CD14-positive monocyte (primary cell): ENCODE results near the gene CREBBP. TPM values are rescaled to one million over a fixed set of nuclear protein-coding genes. Genes with fewer than 3 reads are reported as not detected.
A peak's percentile ranks its signal among the peaks of the same experiment; 100 is the strongest.

Experiments
- DNase-seq, 3 donors: peaks; one replicate each; pipeline ENCODE4 v3.0.0-alpha.2; 2011 to 2022
- H2AFZ ChIP-seq: 2 replicates; pipeline ENCODE4 v1.6.0; 2012; ENCODE audit warnings: mild to moderate bottlenecking, low read depth, low read length, inconsistent platforms; ENCODE audit not compliant: insufficient read depth, poor library complexity, severe bottlenecking
- H3K27ac ChIP-seq, 2 donors: 1 replicate in 1 of 2; 2 replicates in 1 of 2; pipeline ENCODE4 v1.5.1; 2012 to 2013; ENCODE audit warnings: low read length in 2 of 2, control low read depth in 1 of 2, inconsistent platforms in 1 of 2, low read depth in 1 of 2, mild to moderate bottlenecking in 1 of 2
- H3K27me3 ChIP-seq, 2 donors: one replicate each; pipeline versions ENCODE4 v1.6.0 to v1.6.1; 2011 to 2013; ENCODE audit warnings: low read length in 2 of 2; ENCODE audit not compliant: control insufficient read depth in 2 of 2, insufficient read depth in 2 of 2
- H3K36me3 ChIP-seq, 2 donors: replicated peaks in 1 of 2; 1 replicate in 1 of 2; 2 replicates in 1 of 2; pipeline versions ENCODE4 v1.5.1 to v1.6.1; 2012 to 2013; ENCODE audit warnings: low read length in 2 of 2, control low read depth in 1 of 2, inconsistent platforms in 1 of 2, mild to moderate bottlenecking in 1 of 2; ENCODE audit not compliant: insufficient read depth in 2 of 2, control insufficient read depth in 1 of 2
- H3K4me1 ChIP-seq, 2 donors: 1 replicate in 1 of 2; 2 replicates in 1 of 2; pipeline versions ENCODE4 v1.5.1 to v1.6.1; 2012 to 2013; ENCODE audit warnings: low read length in 2 of 2, control low read depth in 1 of 2, inconsistent platforms in 1 of 2, mild to moderate bottlenecking in 1 of 2, moderate library complexity in 1 of 2; ENCODE audit not compliant: insufficient read depth in 2 of 2, control insufficient read depth in 1 of 2
- H3K4me2 ChIP-seq: replicated peaks from 2 replicates; pipeline ENCODE3; 2012; ENCODE audit warnings: low read length, moderate library complexity, mild to moderate bottlenecking; ENCODE audit not compliant: poor library complexity, severe bottlenecking; ENCODE audit errors: extremely low read depth
- H3K4me3 ChIP-seq, 3 experiments: fragments of 200-600 bp in 1 of 3; sonication (generic) in 1 of 3; replicated peaks in 1 of 3; 1 replicate in 2 of 3; 2 replicates in 1 of 3; pipeline ENCODE4 v1.5.1; 2011 to 2013; ENCODE audit warnings: low read length in 3 of 3, mild to moderate bottlenecking in 3 of 3, control low read depth in 2 of 3, low read depth in 2 of 3, inconsistent platforms in 1 of 3, moderate library complexity in 1 of 3
- H3K79me2 ChIP-seq: 2 replicates; pipeline ENCODE4 v1.6.0; 2012; ENCODE audit warnings: mild to moderate bottlenecking, control low read depth, inconsistent platforms, low read length, moderate library complexity; ENCODE audit not compliant: insufficient read depth
- H3K9ac ChIP-seq: 2 replicates; pipeline ENCODE4 v1.6.0; 2017; ENCODE audit warnings: low read length, mild to moderate bottlenecking; ENCODE audit not compliant: insufficient read depth, poor library complexity, severe bottlenecking
- H3K9me3 ChIP-seq, 2 donors: replicated peaks in 1 of 2; 1 replicate in 1 of 2; 2 replicates in 1 of 2; pipeline versions ENCODE4 v1.5.1 to v1.6.1; 2012 to 2013; ENCODE audit warnings: low read length in 2 of 2, control low read depth in 1 of 2; ENCODE audit not compliant: control insufficient read depth in 1 of 2, insufficient read depth in 1 of 2
- H4K20me1 ChIP-seq: 2 replicates; pipeline ENCODE4 v1.6.0; 2012; ENCODE audit warnings: mild to moderate bottlenecking, low read length, control low read depth, moderate library complexity; ENCODE audit not compliant: insufficient read depth
- H3K27ac Mint-ChIP-seq, 7 donors: one replicate each; pipeline ENCODE4 v1.8.0; 2020; ENCODE audit warnings: mild to moderate bottlenecking in 7 of 7, mixed read lengths in 7 of 7, moderate library complexity in 6 of 7, inconsistent platforms in 2 of 7
- H3K27me3 Mint-ChIP-seq, 3 donors: one replicate each; pipeline ENCODE4 v1.8.0; 2021 to 2022; ENCODE audit warnings: low read depth in 3 of 3, mild to moderate bottlenecking in 3 of 3, mixed read lengths in 3 of 3, moderate library complexity in 3 of 3, inconsistent platforms in 1 of 3
- H3K36me3 Mint-ChIP-seq, 2 donors: one replicate each; pipeline ENCODE4 v1.8.0; 2020; ENCODE audit warnings: mixed read lengths in 2 of 2, inconsistent platforms in 1 of 2, mild to moderate bottlenecking in 1 of 2
- H3K4me1 Mint-ChIP-seq: one replicate; pipeline ENCODE4 v1.8.0; 2020; ENCODE audit warnings: mild to moderate bottlenecking, mixed read lengths
- H3K4me3 Mint-ChIP-seq, 2 donors: one replicate each; pipeline ENCODE4 v1.8.0; 2020; ENCODE audit warnings: mild to moderate bottlenecking in 2 of 2, mixed read lengths in 2 of 2, moderate library complexity in 1 of 2
- H3K9me3 Mint-ChIP-seq, 7 donors: one replicate each; pipeline ENCODE4 v1.8.0; 2020 to 2022; ENCODE audit warnings: mixed read lengths in 7 of 7, mild to moderate bottlenecking in 6 of 7, moderate library complexity in 6 of 7, inconsistent platforms in 2 of 7
- WGBS: methylation state at CpG from one replicate; pipeline ENCODE4 v1.1.5; 2013; ENCODE audit warnings: missing lambda C conversion rate; ENCODE audit not compliant: insufficient coverage; 5-methylcytosine and 5-hydroxymethylcytosine counted together
- intact Hi-C, 2 donors: fragments of 100-400 bp; cut with micrococcal nuclease; formaldehyde crosslinking; loops; one replicate each; pipeline versions ENCODE4 v1.15.0 to v1.15.1; 2023
- polyA plus RNA-seq, 3 donors: library from polyadenylated mRNA; depleted of rRNA in 1 of 3; unstranded in 2 of 3; stranded (reverse) in 1 of 3; fragments of 300-500 nt in 2 of 3; fragments of >200 nt in 1 of 3; fragmentation: Illumina TruSeq in 2 of 3; gene quantifications; 1 replicate in 2 of 3; 2 replicates in 1 of 3; pipeline ENCODE4 v1.2.3, GENCODE V29; 2012 to 2021
- TF ChIP-seq, protein P1 (sequence below): fragments of 200-600 bp; IDR thresholded peaks from one replicate; pipeline ENCODE4 v1.8.0; 2022; ENCODE audit warnings: antibody characterized with exemption, mild to moderate bottlenecking

The CREBBP gene
- polyA plus RNA-seq, 3 donors = 2.1 to 26.9 (median 6.2) TPM

DNA sequence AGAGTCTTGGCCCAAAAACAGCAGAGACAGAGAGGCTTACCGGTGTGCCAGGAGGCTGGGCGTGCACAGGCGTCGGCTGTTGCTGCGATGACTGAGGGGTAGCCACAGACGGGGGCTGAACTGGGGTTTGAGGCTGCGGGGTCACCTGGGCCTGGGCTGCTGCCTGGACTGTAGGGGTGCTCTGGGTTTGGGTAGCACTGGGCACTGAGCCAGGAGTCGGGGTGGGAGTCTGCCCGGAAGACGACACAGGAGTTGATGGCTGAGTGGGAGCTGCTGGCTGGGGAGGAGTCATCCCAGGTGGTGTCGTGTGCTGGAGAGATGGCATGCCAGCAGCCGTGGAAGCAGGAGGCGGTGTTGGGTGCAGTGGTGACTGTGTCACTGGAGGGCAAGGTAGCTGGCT lies 110.0 kb downstream of the CREBBP start:
- peaks cover 0 to 2% (median 1%) of the 10 kb centered on the region in 3 donors for H3K27me3 Mint-ChIP-seq
- H3K4me2 ChIP-seq = no peak overlapping the region
- H3K79me2 ChIP-seq = peaks cover 17% of the 10 kb centered on the region
- H3K9me3 Mint-ChIP-seq = no peaks in the 10 kb centered on the region
- intact Hi-C loops = no loop called here
- no peak overlapping the region for H3K9ac ChIP-seq
- H3K36me3 ChIP-seq = peaks cover 86 to 98% of the 10 kb centered on the region in 2 donors
- H3K27me3 ChIP-seq = no peaks in the 10 kb centered on the region
- H3K27ac Mint-ChIP-seq = peak overlapping the region in 1 of 7 donors; percentile 15
- DNase-seq = no peak
- peaks cover 0 to 9% of the 10 kb centered on the region in 2 donors for H3K4me1 ChIP-seq
- no peak overlapping the region for H3K27ac ChIP-seq
- peaks cover 80 to 92% of the 10 kb centered on the region in 2 donors for H3K36me3 Mint-ChIP-seq
- H2AFZ ChIP-seq = no peak overlapping the region
- 100% methylated on average over 12 of the region's 13 CpGs for WGBS
- H4K20me1 ChIP-seq = peaks cover 99% of the 10 kb centered on the region
- H3K9me3 ChIP-seq = no peaks in the 10 kb centered on the region
- H3K4me3 Mint-ChIP-seq = no peak overlapping the region
- H3K4me1 Mint-ChIP-seq = peaks cover 17% of the 10 kb centered on the region
- TF ChIP-seq, protein P1, sequence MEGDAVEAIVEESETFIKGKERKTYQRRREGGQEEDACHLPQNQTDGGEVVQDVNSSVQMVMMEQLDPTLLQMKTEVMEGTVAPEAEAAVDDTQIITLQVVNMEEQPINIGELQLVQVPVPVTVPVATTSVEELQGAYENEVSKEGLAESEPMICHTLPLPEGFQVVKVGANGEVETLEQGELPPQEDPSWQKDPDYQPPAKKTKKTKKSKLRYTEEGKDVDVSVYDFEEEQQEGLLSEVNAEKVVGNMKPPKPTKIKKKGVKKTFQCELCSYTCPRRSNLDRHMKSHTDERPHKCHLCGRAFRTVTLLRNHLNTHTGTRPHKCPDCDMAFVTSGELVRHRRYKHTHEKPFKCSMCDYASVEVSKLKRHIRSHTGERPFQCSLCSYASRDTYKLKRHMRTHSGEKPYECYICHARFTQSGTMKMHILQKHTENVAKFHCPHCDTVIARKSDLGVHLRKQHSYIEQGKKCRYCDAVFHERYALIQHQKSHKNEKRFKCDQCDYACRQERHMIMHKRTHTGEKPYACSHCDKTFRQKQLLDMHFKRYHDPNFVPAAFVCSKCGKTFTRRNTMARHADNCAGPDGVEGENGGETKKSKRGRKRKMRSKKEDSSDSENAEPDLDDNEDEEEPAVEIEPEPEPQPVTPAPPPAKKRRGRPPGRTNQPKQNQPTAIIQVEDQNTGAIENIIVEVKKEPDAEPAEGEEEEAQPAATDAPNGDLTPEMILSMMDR = no peak
- no peak overlapping the region for H3K4me3 ChIP-seq

DNA sequence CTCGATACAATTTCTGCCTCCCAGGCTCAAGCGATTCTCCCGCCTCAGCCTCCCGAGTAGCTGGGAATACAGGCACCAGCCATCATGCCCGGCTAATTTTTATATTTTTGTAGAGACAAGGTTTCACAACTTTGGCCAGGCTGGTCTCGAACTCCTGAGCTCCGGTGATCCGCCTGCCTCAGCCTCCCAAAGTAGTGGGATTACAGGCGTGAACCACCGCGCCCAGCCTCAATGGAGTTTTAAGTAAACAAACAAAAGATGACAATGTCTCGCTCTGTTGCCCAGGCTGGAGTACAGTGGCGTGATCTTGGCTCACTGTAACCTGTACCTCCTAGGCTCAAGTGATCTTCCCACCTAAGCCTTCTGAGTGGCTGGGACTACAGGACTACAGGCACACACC lies 110.6 kb downstream of the CREBBP start:
- peaks cover 99% of the 10 kb centered on the region for H4K20me1 ChIP-seq
- peaks cover 19% of the 10 kb centered on the region for H3K79me2 ChIP-seq
- Mint-ChIP-seq H3K9me3 (no peaks in the 10 kb centered on the region), H3K36me3 (peaks cover 80 to 91% of the 10 kb centered on the region in 2 donors), H3K4me3 (no peak overlapping the region), H3K27ac (no peak overlapping the region), H3K4me1 (peaks cover 17% of the 10 kb centered on the region), H3K27me3 (peaks cover 0 to 2% (median 1%) of the 10 kb centered on the region in 3 donors)
- H3K9me3 ChIP-seq = no peaks in the 10 kb centered on the region
- H3K4me2 ChIP-seq = no peak overlapping the region
- TF ChIP-seq, protein P1 = no peak
- H3K9ac ChIP-seq = no peak overlapping the region
- DNase-seq = no peak
- no peak overlapping the region for H2AFZ ChIP-seq
- H3K36me3 ChIP-seq = peaks cover 86 to 98% of the 10 kb centered on the region in 2 donors
- H3K4me1 ChIP-seq = peaks cover 0 to 9% of the 10 kb centered on the region in 2 donors
- H3K4me3 ChIP-seq = no peak overlapping the region
- H3K27me3 ChIP-seq = no peaks in the 10 kb centered on the region
- H3K27ac ChIP-seq = peak overlapping the region in 1 of 2 donors; percentile 8
- intact Hi-C loops = no loop called here
- 96% methylated on average over 7 of the region's 13 CpGs for WGBS
